Measurements from ENCODE around the gene TCIRG1.
A peak's percentile ranks its signal among the peaks of the same experiment; 100 is the strongest.
"Not testable (repeated sequence)": the region's sequence is repeated elsewhere in the genome, so short reads cannot be mapped to it uniquely, and the experiment has no call there.

TCIRG1 gene

GRCh38 chr11:68089679-68090078, 50.9 kb downstream of the TCIRG1 start:
- H3K36me3 ChIP-seq (ENCODE audit: control insufficient read depth, insufficient read depth, low read length) = peaks cover 18% of the 10 kb centered on the region
- H3K4me3 ChIP-seq (ENCODE audit: extremely low read depth, insufficient read depth, low read length, poor library complexity, severe bottlenecking) = no peak overlapping the region
- no peak overlapping the region for H3K27ac ChIP-seq (ENCODE audit: low read depth, low read length, severe bottlenecking)
- H3K9me3 ChIP-seq (ENCODE audit: control insufficient read depth, low read length) = no peaks in the 10 kb centered on the region
- WGBS, 2 experiments (ENCODE audit: insufficient coverage in 2 of 2) = 93 to 100% methylated on average over 2 to 7 of the region's 8 CpGs
- peaks cover 10% of the 10 kb centered on the region for H3K4me1 ChIP-seq (ENCODE audit: control insufficient read depth, insufficient read depth, low read length, poor library complexity, severe bottlenecking)

- H3K9me3 ChIP-seq (ENCODE audit: control insufficient read depth, low read length) = no peaks in the 10 kb centered on the region
- no CpG with 5 or more reads among the region's 1 CpG for WGBS, 2 experiments (ENCODE audit: insufficient coverage in 2 of 2)
- H3K4me3 ChIP-seq (ENCODE audit: extremely low read depth, insufficient read depth, low read length, poor library complexity, severe bottlenecking) = no peak overlapping the region
- peaks cover 21% of the 10 kb centered on the region for H3K36me3 ChIP-seq (ENCODE audit: control insufficient read depth, insufficient read depth, low read length)
- H3K27ac ChIP-seq (ENCODE audit: low read depth, low read length, severe bottlenecking) = no peak overlapping the region
- peaks cover 10% of the 10 kb centered on the region for H3K4me1 ChIP-seq (ENCODE audit: control insufficient read depth, insufficient read depth, low read length, poor library complexity, severe bottlenecking)
Measured at GRCh38 chr11:68090287-68090686, 51.5 kb downstream of the TCIRG1 start.

- 98 to 100% methylated on average over 3 to 6 of the region's 6 CpGs for WGBS, 2 experiments (ENCODE audit: insufficient coverage in 2 of 2)
- H3K36me3 ChIP-seq (ENCODE audit: control insufficient read depth, insufficient read depth, low read length) = peaks cover 23% of the 10 kb centered on the region
- H3K4me3 ChIP-seq (ENCODE audit: extremely low read depth, insufficient read depth, low read length, poor library complexity, severe bottlenecking) = no peak overlapping the region
Measured at GRCh38 chr11:68090706-68091105, 51.9 kb downstream of the TCIRG1 start.

GRCh38 chr11:68092411-68092810, 53.6 kb downstream of the TCIRG1 start:
- 100% methylated on average over 1 to 2 of the region's 2 CpGs for WGBS, 2 experiments (ENCODE audit: insufficient coverage in 2 of 2)
- Histone ChIP-seq H3K9me3 (ENCODE audit: control insufficient read depth, low read length) (no peaks in the 10 kb centered on the region), H3K4me3 (ENCODE audit: extremely low read depth, insufficient read depth, low read length, poor library complexity, severe bottlenecking) (no peak overlapping the region), H3K27ac (ENCODE audit: low read depth, low read length, severe bottlenecking) (no peak overlapping the region), H3K4me1 (ENCODE audit: control insufficient read depth, insufficient read depth, low read length, poor library complexity, severe bottlenecking) (peaks cover 10% of the 10 kb centered on the region), H3K36me3 (ENCODE audit: control insufficient read depth, insufficient read depth, low read length) (peaks cover 29% of the 10 kb centered on the region)

More at GRCh38 chr11:68090706-68091105, 51.9 kb downstream of the TCIRG1 start:
- H3K27ac ChIP-seq (ENCODE audit: low read depth, low read length, severe bottlenecking) = peak overlapping the region; percentile 8
- H3K9me3 ChIP-seq (ENCODE audit: control insufficient read depth, low read length) = no peaks in the 10 kb centered on the region
- peaks cover 10% of the 10 kb centered on the region for H3K4me1 ChIP-seq (ENCODE audit: control insufficient read depth, insufficient read depth, low read length, poor library complexity, severe bottlenecking)

GRCh38 chr11:68092946-68093345, 54.1 kb downstream of the TCIRG1 start:
- not testable (repeated sequence) for H3K27ac ChIP-seq (ENCODE audit: low read depth, low read length, severe bottlenecking); H3K4me3 ChIP-seq (ENCODE audit: extremely low read depth, insufficient read depth, low read length, poor library complexity, severe bottlenecking); H3K9me3 ChIP-seq (ENCODE audit: control insufficient read depth, low read length)
- Histone ChIP-seq H3K4me1 (ENCODE audit: control insufficient read depth, insufficient read depth, low read length, poor library complexity, severe bottlenecking) (peaks cover 10% of the 10 kb centered on the region), H3K36me3 (ENCODE audit: control insufficient read depth, insufficient read depth, low read length) (peaks cover 29% of the 10 kb centered on the region)
- WGBS, 2 experiments (ENCODE audit: insufficient coverage in 2 of 2) = 100% methylated on average over 1 of the region's 3 CpGs; no CpG with 5 or more reads in 1 of the 2 experiments

GRCh38 chr11:68093565-68093964, 54.7 kb downstream of the TCIRG1 start:
- Histone ChIP-seq H3K27ac (ENCODE audit: low read depth, low read length, severe bottlenecking) (no peak overlapping the region), H3K36me3 (ENCODE audit: control insufficient read depth, insufficient read depth, low read length) (peaks cover 29% of the 10 kb centered on the region), H3K4me3 (ENCODE audit: extremely low read depth, insufficient read depth, low read length, poor library complexity, severe bottlenecking) (no peak overlapping the region), H3K4me1 (ENCODE audit: control insufficient read depth, insufficient read depth, low read length, poor library complexity, severe bottlenecking) (peaks cover 10% of the 10 kb centered on the region), H3K9me3 (ENCODE audit: control insufficient read depth, low read length) (no peaks in the 10 kb centered on the region)
- 90 to 100% methylated on average over 2 of the region's 4 CpGs for WGBS, 2 experiments (ENCODE audit: insufficient coverage in 2 of 2)

- Histone ChIP-seq H3K9me3 (ENCODE audit: control insufficient read depth, low read length) (no peaks in the 10 kb centered on the region), H3K4me1 (ENCODE audit: control insufficient read depth, insufficient read depth, low read length, poor library complexity, severe bottlenecking) (peaks cover 10% of the 10 kb centered on the region), H3K4me3 (ENCODE audit: extremely low read depth, insufficient read depth, low read length, poor library complexity, severe bottlenecking) (no peak overlapping the region), H3K36me3 (ENCODE audit: control insufficient read depth, insufficient read depth, low read length) (peaks cover 27% of the 10 kb centered on the region), H3K27ac (ENCODE audit: low read depth, low read length, severe bottlenecking) (no peak overlapping the region)
- 90 to 93% methylated on average over 2 to 6 of the region's 8 CpGs for WGBS, 2 experiments (ENCODE audit: insufficient coverage in 2 of 2)
Measured at GRCh38 chr11:68096962-68097361, 58.1 kb downstream of the TCIRG1 start.

- Histone ChIP-seq H3K36me3 (ENCODE audit: control insufficient read depth, insufficient read depth, low read length) (peaks cover 33% of the 10 kb centered on the region), H3K4me3 (ENCODE audit: extremely low read depth, insufficient read depth, low read length, poor library complexity, severe bottlenecking) (no peak overlapping the region), H3K4me1 (ENCODE audit: control insufficient read depth, insufficient read depth, low read length, poor library complexity, severe bottlenecking) (peaks cover 14% of the 10 kb centered on the region), H3K9me3 (ENCODE audit: control insufficient read depth, low read length) (no peaks in the 10 kb centered on the region), H3K27ac (ENCODE audit: low read depth, low read length, severe bottlenecking) (peak overlapping the region; percentile 78)
Measured at GRCh38 chr11:68099057-68099456, 60.2 kb downstream of the TCIRG1 start.

- Histone ChIP-seq H3K9me3 (ENCODE audit: control insufficient read depth, low read length) (no peaks in the 10 kb centered on the region), H3K4me1 (ENCODE audit: control insufficient read depth, insufficient read depth, low read length, poor library complexity, severe bottlenecking) (peaks cover 14% of the 10 kb centered on the region), H3K36me3 (ENCODE audit: control insufficient read depth, insufficient read depth, low read length) (peaks cover 32% of the 10 kb centered on the region), H3K27ac (ENCODE audit: low read depth, low read length, severe bottlenecking) (peak overlapping the region; percentile 78), H3K4me3 (ENCODE audit: extremely low read depth, insufficient read depth, low read length, poor library complexity, severe bottlenecking) (no peak overlapping the region)
- WGBS, 2 experiments (ENCODE audit: insufficient coverage in 2 of 2) = 51 to 77% methylated on average over 8 of the region's 12 CpGs
Measured at GRCh38 chr11:68099474-68100405, 60.9 kb downstream of the TCIRG1 start.

All from mesodermal cell (in vitro differentiated cells).